ENCODE results near the gene CEP170B. TPM values are rescaled to one million over a fixed set of nuclear protein-coding genes. Genes with fewer than 3 reads are reported as not detected.

The CEP170B gene
- total and polyA plus RNA-seq, 4 donors: 1.5 to 10.9 (median 6.7) TPM

DNA sequence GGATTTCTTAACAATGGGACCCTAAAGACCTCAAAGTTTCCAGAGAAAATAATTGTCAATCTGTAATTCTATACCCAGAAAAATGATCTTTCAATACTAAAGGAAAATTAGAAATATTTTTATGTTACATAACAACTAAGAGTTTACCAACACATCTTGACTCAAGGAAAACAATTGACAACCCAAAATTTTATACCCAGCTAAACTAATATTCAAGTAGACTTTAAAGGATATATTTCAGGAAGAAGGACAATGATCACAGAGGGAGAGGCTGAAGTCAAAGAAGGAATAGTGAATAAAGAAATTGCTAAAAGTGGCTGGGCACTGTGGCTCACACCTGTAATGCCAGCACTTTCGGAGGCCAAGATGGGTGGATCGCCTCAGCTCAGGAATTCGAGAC, 47.0 kb downstream of the CEP170B start:
- TF ChIP-seq, protein P1, sequence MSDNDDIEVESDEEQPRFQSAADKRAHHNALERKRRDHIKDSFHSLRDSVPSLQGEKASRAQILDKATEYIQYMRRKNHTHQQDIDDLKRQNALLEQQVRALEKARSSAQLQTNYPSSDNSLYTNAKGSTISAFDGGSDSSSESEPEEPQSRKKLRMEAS (IDR thresholded peaks at IDR 0.05): no peak
- TF ChIP-seq NR2F2 (IDR thresholded peaks at IDR 0.05): no peak
- no peak for TF ChIP-seq TAF1 (conservative IDR thresholded peaks at IDR 0.05)
- TF ChIP-seq, protein P2, sequence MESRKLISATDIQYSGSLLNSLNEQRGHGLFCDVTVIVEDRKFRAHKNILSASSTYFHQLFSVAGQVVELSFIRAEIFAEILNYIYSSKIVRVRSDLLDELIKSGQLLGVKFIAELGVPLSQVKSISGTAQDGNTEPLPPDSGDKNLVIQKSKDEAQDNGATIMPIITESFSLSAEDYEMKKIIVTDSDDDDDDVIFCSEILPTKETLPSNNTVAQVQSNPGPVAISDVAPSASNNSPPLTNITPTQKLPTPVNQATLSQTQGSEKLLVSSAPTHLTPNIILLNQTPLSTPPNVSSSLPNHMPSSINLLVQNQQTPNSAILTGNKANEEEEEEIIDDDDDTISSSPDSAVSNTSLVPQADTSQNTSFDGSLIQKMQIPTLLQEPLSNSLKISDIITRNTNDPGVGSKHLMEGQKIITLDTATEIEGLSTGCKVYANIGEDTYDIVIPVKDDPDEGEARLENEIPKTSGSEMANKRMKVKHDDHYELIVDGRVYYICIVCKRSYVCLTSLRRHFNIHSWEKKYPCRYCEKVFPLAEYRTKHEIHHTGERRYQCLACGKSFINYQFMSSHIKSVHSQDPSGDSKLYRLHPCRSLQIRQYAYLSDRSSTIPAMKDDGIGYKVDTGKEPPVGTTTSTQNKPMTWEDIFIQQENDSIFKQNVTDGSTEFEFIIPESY (IDR thresholded peaks at IDR 0.05): no peak
- TF ChIP-seq, protein P3, sequence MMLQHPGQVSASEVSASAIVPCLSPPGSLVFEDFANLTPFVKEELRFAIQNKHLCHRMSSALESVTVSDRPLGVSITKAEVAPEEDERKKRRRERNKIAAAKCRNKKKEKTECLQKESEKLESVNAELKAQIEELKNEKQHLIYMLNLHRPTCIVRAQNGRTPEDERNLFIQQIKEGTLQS (IDR thresholded peaks at IDR 0.05): no peak
- TF ChIP-seq FOXA1 (IDR thresholded peaks at IDR 0.05): no peak
- TF ChIP-seq, protein P4, sequence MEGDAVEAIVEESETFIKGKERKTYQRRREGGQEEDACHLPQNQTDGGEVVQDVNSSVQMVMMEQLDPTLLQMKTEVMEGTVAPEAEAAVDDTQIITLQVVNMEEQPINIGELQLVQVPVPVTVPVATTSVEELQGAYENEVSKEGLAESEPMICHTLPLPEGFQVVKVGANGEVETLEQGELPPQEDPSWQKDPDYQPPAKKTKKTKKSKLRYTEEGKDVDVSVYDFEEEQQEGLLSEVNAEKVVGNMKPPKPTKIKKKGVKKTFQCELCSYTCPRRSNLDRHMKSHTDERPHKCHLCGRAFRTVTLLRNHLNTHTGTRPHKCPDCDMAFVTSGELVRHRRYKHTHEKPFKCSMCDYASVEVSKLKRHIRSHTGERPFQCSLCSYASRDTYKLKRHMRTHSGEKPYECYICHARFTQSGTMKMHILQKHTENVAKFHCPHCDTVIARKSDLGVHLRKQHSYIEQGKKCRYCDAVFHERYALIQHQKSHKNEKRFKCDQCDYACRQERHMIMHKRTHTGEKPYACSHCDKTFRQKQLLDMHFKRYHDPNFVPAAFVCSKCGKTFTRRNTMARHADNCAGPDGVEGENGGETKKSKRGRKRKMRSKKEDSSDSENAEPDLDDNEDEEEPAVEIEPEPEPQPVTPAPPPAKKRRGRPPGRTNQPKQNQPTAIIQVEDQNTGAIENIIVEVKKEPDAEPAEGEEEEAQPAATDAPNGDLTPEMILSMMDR (IDR thresholded peaks at IDR 0.05; ENCODE audit: low read depth, low read length, missing input control): no peak
- no peak for TF ChIP-seq GABPA (IDR thresholded peaks at IDR 0.05 in 1 of 2, conservative IDR thresholded peaks at IDR 0.05 in 1 of 2)
- TF ChIP-seq SP1 (IDR thresholded peaks at IDR 0.05): no peak
- TF ChIP-seq, protein P5, sequence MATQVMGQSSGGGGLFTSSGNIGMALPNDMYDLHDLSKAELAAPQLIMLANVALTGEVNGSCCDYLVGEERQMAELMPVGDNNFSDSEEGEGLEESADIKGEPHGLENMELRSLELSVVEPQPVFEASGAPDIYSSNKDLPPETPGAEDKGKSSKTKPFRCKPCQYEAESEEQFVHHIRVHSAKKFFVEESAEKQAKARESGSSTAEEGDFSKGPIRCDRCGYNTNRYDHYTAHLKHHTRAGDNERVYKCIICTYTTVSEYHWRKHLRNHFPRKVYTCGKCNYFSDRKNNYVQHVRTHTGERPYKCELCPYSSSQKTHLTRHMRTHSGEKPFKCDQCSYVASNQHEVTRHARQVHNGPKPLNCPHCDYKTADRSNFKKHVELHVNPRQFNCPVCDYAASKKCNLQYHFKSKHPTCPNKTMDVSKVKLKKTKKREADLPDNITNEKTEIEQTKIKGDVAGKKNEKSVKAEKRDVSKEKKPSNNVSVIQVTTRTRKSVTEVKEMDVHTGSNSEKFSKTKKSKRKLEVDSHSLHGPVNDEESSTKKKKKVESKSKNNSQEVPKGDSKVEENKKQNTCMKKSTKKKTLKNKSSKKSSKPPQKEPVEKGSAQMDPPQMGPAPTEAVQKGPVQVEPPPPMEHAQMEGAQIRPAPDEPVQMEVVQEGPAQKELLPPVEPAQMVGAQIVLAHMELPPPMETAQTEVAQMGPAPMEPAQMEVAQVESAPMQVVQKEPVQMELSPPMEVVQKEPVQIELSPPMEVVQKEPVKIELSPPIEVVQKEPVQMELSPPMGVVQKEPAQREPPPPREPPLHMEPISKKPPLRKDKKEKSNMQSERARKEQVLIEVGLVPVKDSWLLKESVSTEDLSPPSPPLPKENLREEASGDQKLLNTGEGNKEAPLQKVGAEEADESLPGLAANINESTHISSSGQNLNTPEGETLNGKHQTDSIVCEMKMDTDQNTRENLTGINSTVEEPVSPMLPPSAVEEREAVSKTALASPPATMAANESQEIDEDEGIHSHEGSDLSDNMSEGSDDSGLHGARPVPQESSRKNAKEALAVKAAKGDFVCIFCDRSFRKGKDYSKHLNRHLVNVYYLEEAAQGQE (IDR thresholded peaks at IDR 0.05): no peak
- no peak for TF ChIP-seq HNF4G (IDR thresholded peaks at IDR 0.05)
- no peak for TF ChIP-seq EGR1 (IDR thresholded peaks at IDR 0.05; ENCODE audit: low read depth in 2 of 2)
- no peak for TF ChIP-seq HNF4A (conservative IDR thresholded peaks at IDR 0.05)
- TF ChIP-seq RAD21 (IDR thresholded peaks at IDR 0.05): no peak

DNA sequence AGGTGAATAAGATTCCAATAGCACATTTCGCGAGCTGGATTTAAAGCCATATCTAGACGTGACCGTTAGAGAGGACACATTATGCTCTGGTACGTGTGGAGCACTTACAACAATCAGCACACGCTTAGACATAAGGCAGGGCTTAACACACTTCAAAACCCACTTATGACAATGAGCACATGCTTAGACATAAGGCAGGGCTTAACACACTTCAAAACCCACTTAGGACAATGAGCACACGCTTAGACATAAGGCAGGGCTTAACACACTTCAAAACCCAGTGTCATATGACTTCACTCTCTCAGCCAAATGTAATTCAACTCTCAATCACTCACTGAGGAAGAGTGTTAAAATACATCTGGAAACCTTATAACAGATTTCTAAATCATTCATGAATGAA, 48.4 kb downstream of the CEP170B start:
- H3K9me3 ChIP-seq (ENCODE audit: control insufficient read depth in 4 of 4, low read length in 3 of 4): peaks cover 0 to 7% (median 2%) of the 10 kb centered on the region in 4 donors
- no peak overlapping the region for H3K27ac ChIP-seq (ENCODE audit: low read depth in 1 of 2, low read length in 2 of 2)
- H3K9ac ChIP-seq (ENCODE audit: low read depth in 1 of 2, low read length in 2 of 2): no peak overlapping the region
- H3K4me1 ChIP-seq (ENCODE audit: control insufficient read depth in 4 of 4, insufficient read depth in 4 of 4, low read length in 3 of 4): no peaks in the 10 kb centered on the region
- H3K36me3 ChIP-seq (ENCODE audit: control insufficient read depth in 4 of 4, insufficient read depth in 3 of 4, low read depth in 1 of 4, low read length in 3 of 4): peaks cover 0 to 2% (median 0%) of the 10 kb centered on the region in 4 donors
- H3K4me3 ChIP-seq (ENCODE audit: low read depth in 1 of 3, low read length in 3 of 3): no peak overlapping the region
- TF ChIP-seq JUND (IDR thresholded peaks at IDR 0.05): no peak
- no peak for TF ChIP-seq RAD21 (IDR thresholded peaks at IDR 0.05)
- TF ChIP-seq NR2F2 (IDR thresholded peaks at IDR 0.05): no peak
- no peak for DNase-seq (ENCODE audit: low spot score)
- peaks cover 0 to 4% (median 0%) of the 10 kb centered on the region in 4 donors for H3K27me3 ChIP-seq (ENCODE audit: control insufficient read depth in 4 of 4, insufficient read depth in 4 of 4, low read length in 3 of 4)
- WGBS: 94% methylated on average over 7 of the region's 7 CpGs

More for the DNA sequence above, 47.0 kb downstream of the CEP170B start:
- no peak overlapping the region for H3K4me3 ChIP-seq (ENCODE audit: low read depth in 1 of 3, low read length in 3 of 3)
- no peak overlapping the region for H3K27ac ChIP-seq (ENCODE audit: low read depth in 1 of 2, low read length in 2 of 2)
- H3K27me3 ChIP-seq (ENCODE audit: control insufficient read depth in 4 of 4, insufficient read depth in 4 of 4, low read length in 3 of 4): peaks cover 0 to 4% (median 0%) of the 10 kb centered on the region in 4 donors
- H3K9ac ChIP-seq (ENCODE audit: low read depth in 1 of 2, low read length in 2 of 2): no peak overlapping the region
- peaks cover 0 to 2% (median 0%) of the 10 kb centered on the region in 4 donors for H3K36me3 ChIP-seq (ENCODE audit: control insufficient read depth in 4 of 4, insufficient read depth in 3 of 4, low read depth in 1 of 4, low read length in 3 of 4)
- peaks cover 0 to 7% (median 2%) of the 10 kb centered on the region in 4 donors for H3K9me3 ChIP-seq (ENCODE audit: control insufficient read depth in 4 of 4, low read length in 3 of 4)
- DNase-seq (ENCODE audit: low spot score): no peak
- WGBS: 82% methylated on average over 3 of the region's 3 CpGs
- no peaks in the 10 kb centered on the region for H3K4me1 ChIP-seq (ENCODE audit: control insufficient read depth in 4 of 4, insufficient read depth in 4 of 4, low read length in 3 of 4)
